Choroid plexus epithelial cell (primary cell): ENCODE results near the gene TNFRSF21.

Experiments
- DNase-seq: peaks from one replicate; pipeline ENCODE4 v3.0.0-alpha.2; 2010; ENCODE audit warnings: low read depth
- H3K4me3 ChIP-seq: 2 replicates; pipeline ENCODE4 v1.5.1; 2011; ENCODE audit warnings: low read depth, mild to moderate bottlenecking, control low read depth, low read length, moderate library complexity
- TF ChIP-seq, protein P1 (sequence below): conservative IDR thresholded peaks from 2 replicates; pipeline ENCODE4 v1.5.1; 2011; ENCODE audit warnings: low read depth, mild to moderate bottlenecking, control low read depth, inconsistent platforms, low read length, moderate library complexity

Gene TNFRSF21

DNA sequence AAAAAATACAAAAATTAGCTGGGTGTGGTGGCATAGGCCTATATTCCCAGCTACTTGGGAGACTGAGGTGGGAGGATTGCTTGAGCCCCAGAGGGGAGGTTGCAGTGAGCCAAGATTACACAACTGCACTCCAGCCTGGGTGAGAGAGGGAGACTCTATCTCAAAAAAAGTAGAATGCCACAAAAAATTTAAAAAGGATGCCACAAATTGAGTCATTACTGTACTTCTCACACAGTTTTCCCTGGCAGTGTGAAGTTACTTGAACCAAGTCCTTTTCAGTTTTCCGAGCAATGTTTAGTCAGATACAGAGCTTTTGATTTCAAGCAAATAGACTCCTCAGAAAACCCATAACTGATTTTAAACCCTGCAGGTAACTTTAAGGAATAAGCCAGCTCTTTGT is 53.3 kb downstream of the TNFRSF21 start:
- DNase-seq, result no peak

DNA sequence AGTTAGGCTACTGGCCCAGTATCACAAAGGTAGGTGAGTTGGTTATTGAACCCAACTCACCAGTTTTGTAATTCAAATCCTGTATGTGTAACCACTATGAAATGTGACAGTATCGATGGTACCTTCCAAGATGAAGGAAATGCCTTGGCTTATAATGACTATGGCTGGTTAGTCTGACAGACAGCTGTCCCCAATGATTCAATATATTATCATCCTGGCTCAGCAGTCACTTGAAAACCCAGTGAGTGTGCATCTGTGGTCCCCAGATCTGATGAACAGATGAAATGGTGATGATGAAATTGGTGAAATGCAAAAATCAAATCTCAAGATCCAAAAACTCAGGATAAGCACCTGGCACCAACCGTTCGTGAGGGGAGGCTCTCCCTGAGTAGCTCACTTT is 54.8 kb downstream of the TNFRSF21 start:
- TF ChIP-seq, protein P1, sequence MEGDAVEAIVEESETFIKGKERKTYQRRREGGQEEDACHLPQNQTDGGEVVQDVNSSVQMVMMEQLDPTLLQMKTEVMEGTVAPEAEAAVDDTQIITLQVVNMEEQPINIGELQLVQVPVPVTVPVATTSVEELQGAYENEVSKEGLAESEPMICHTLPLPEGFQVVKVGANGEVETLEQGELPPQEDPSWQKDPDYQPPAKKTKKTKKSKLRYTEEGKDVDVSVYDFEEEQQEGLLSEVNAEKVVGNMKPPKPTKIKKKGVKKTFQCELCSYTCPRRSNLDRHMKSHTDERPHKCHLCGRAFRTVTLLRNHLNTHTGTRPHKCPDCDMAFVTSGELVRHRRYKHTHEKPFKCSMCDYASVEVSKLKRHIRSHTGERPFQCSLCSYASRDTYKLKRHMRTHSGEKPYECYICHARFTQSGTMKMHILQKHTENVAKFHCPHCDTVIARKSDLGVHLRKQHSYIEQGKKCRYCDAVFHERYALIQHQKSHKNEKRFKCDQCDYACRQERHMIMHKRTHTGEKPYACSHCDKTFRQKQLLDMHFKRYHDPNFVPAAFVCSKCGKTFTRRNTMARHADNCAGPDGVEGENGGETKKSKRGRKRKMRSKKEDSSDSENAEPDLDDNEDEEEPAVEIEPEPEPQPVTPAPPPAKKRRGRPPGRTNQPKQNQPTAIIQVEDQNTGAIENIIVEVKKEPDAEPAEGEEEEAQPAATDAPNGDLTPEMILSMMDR, result no peak
- DNase-seq, result no peak
- H3K4me3 ChIP-seq, result no peak overlapping the region

More for the DNA sequence above, 53.3 kb downstream of the TNFRSF21 start:
- no peak overlapping the region for H3K4me3 ChIP-seq
- TF ChIP-seq, protein P1, result no peak

DNA sequence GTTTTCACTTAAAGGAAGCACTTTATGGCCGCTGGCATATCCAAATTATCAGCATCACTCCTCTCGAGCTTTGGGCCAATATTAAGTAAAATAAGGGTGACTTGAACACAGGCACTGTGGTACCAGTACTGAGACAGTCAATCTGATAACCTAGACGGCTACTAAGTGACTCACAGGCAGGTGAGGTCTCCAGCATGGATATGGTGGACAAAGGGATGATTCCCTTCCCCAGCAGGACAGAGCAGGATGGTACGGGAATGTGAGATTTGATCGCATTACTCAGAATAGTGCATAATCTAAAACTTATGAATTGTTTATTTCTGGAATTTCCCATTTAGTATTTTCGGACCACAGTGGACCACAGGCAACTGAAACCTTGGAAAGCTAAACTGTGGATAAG is 55.7 kb downstream of the TNFRSF21 start:
- no peak overlapping the region for H3K4me3 ChIP-seq
- TF ChIP-seq, protein P1, result no peak
- no peak for DNase-seq

DNA sequence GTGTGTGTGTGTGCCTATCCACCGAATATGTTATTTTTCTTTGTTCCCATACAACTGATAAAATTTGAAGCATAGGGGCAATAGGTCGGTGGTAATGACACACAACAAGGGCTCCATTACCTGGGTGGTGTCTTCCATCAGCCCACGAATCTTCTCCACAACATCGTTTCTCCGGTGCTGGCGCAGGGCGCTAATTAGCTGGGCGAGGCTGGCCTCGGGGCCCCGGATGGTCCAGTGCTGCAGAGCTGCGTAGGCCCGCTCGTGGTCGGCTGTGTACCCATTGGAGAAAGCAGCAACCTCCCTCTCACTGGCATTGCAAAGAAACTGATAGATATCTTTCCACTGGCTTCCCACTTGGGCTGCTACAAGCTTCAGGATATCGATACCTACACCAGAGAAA is 56.6 kb downstream of the TNFRSF21 start:
- no peak for DNase-seq
- TF ChIP-seq, protein P1, result no peak
- H3K4me3 ChIP-seq, result no peak overlapping the region

DNA sequence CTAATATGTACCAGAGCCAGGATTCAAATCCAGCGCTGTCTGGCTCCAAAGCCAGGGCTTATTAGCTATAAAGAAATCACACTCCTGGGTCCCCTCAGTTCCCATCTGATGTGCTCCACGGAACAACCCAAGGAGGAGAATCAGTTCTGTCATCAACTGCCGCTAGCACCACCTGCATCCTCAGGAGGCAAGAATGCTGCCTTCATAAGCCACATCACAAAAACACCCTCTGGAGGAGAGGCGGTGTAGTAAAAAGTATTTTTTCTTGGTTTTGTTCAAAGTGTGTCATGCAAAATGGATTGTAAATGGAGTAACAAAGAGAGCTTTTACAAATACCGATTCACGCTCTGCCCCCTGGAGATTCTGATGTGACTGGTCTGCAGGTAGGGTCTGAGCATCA is 57.1 kb downstream of the TNFRSF21 start:
- DNase-seq, result no peak

DNA sequence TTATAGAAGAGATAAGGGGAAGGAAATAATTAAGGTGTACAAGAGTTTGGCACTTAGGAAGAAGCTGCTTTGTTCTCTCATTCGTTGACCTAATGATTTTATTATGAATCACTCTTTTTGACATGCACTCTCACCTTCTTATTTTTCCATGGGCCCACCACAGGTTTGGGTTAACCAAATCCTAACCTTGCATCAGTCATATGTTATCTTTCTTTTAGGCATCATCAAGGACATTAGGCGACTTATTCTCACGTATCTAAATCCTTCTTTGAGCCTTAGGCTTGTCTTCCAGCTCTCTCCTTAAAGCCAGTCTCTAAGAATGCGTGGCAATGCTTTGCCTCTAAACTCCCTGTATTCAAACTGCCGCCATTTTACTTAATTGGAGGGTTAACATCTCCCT is 58.3 kb downstream of the TNFRSF21 start:
- H3K4me3 ChIP-seq, result no peak overlapping the region
- DNase-seq, result no peak
- TF ChIP-seq, protein P1, result no peak

More for the DNA sequence above, 57.1 kb downstream of the TNFRSF21 start:
- no peak overlapping the region for H3K4me3 ChIP-seq
- TF ChIP-seq, protein P1, result no peak

DNA sequence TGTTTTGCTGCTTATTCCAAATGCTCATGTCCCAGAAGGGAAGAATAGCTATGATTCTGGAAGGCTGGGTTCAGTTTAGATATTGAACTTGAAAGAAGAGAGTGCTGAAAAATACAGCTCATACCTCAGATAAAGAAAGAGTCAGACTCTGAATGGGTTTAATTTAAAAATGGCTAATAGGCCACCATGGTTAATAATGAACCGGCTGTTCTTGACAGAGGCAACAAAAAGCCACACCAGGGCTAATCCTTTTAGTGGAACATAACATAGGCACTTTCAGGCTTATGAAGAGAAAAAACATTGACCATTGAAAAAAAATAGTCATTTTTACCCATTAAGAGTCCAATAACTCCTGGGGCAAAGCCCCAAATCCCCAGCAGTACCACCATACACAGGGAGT is 59.4 kb downstream of the TNFRSF21 start:
- no peak overlapping the region for H3K4me3 ChIP-seq
- DNase-seq, result no peak
- TF ChIP-seq, protein P1, result no peak
